Prostate gland (tissue), 2 donors: ENCODE results near the gene NNT.

ENCODE experiments used
- CTCF ChIP-seq, 4 experiments: fragments of 200-600 bp in 2 of 4; fragments of 450-650 bp in 2 of 4; sonication (generic) in 2 of 4; IDR thresholded peaks; 1 replicate in 3 of 4; 2 replicates in 1 of 4; pipeline ENCODE4 v1.5.1; 2016 to 2019; ENCODE audit warnings: antibody characterized with exemption in 4 of 4, mild to moderate bottlenecking in 2 of 4, moderate library complexity in 2 of 4
- POLR2A ChIP-seq: fragments of 450-650 bp; IDR thresholded peaks from one replicate; pipeline ENCODE4 v1.6.1; 2016; ENCODE audit warnings: antibody characterized with exemption, mild to moderate bottlenecking

GRCh38 chr5:43683884-43684471, 81.0 kb downstream of the NNT start:
- TF ChIP-seq CTCF (IDR thresholded peaks at IDR 0.05) (no peak), POLR2A (no peak)
